Measurements from ENCODE around the gene AVPI1.

The AVPI1 gene

DNA sequence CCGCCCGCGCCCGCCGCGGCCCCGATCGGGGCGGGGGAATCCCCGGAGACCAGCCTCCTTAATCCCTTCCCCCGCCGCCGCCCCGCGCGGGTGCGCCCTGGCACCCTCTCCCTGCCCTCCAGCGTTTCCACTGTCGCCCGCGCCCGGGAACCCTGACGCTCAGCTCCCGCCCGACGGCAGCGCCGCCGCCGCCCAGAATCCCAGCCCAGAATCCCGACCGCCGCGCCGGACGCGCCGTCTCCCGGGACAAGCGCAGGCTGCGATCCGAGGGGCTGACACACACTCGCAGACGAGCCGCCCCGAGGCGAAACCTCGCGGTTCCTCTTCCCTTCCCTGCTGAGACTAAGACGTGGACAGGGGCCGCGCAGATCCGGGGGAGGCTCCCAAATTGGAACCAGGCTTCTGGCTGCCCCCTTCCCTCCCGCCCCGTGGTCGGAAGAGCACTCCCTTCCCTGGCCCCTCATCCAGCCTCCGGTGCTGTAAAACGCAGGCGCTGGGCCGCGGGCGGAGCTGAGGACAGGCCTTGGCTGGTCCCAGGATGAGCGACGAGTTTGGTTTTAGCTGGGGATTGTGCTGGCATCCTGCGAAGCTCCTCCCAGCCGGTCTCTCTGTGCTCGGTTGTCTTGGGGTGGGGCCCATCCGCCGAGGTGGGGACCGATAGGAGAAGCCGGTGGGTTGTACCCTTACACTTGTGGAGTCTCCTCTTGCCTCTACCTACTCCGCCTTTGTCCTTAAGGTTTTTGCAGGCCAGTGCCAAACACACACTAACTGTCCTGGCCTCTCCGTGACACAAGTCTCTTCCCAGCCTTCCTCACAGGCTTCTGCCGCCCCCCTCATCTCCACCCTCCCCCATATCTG is 27.6 kb upstream of the AVPI1 start (continued):
- 0 out of 2 replicates have a peak, but pooled peaks have one; percentile 9 for TF ChIP-seq ZNF785 (tag by site-specific recombination; IDR thresholded peaks at IDR 0.05)
- TF ChIP-seq ZNF324 (tag by site-specific recombination; IDR thresholded peaks at IDR 0.05), result no peak
- no peak for TF ChIP-seq ZNF558 (tag by site-specific recombination; IDR thresholded peaks at IDR 0.05)
- no peak for TF ChIP-seq ZNF248 (tag by site-specific recombination; IDR thresholded peaks at IDR 0.05)
- no peak for TF ChIP-seq ZSCAN23 (tag by site-specific recombination; IDR thresholded peaks at IDR 0.05)
- TF ChIP-seq ZNF621 (tag by site-specific recombination; IDR thresholded peaks at IDR 0.05), result no peak
- no peak for TF ChIP-seq ZNF311 (tag by site-specific recombination; IDR thresholded peaks at IDR 0.05; ENCODE audit: borderline replicate concordance)
- TF ChIP-seq ZNF335 (tag by site-specific recombination; conservative IDR thresholded peaks at IDR 0.05), result peak; percentile 83
- TF ChIP-seq ZEB2 (tag by site-specific recombination; IDR thresholded peaks at IDR 0.05), result peak; percentile 63; the same call in 1 of the 2 replicates
- TF ChIP-seq ZNF623 (tag by site-specific recombination; IDR thresholded peaks at IDR 0.05), result no peak
- no peak for TF ChIP-seq CTCF (tag by site-specific recombination; IDR thresholded peaks at IDR 0.05)
- TF ChIP-seq RBAK (tag by site-specific recombination; IDR thresholded peaks at IDR 0.05), result no peak
- no peak for TF ChIP-seq ZNF2 (tag by site-specific recombination; IDR thresholded peaks at IDR 0.05)
- no peak for TF ChIP-seq ZNF146 (tag by site-specific recombination; IDR thresholded peaks at IDR 0.05)
- TF ChIP-seq ZFP69B (tag by site-specific recombination; IDR thresholded peaks at IDR 0.05), result peak; percentile 99
- TF ChIP-seq ZNF37A (tag by site-specific recombination; IDR thresholded peaks at IDR 0.05), result no peak
- no peak; the same call in none of the 2 replicates for TF ChIP-seq ZXDB (tag by site-specific recombination; IDR thresholded peaks at IDR 0.05)
- TF ChIP-seq SALL2 (tag by site-specific recombination; IDR thresholded peaks at IDR 0.05; ENCODE audit: borderline replicate concordance), result no peak
- TF ChIP-seq ZNF221 (tag by site-specific recombination; IDR thresholded peaks at IDR 0.05; ENCODE audit: borderline replicate concordance), result no peak
- TF ChIP-seq, protein P1, sequence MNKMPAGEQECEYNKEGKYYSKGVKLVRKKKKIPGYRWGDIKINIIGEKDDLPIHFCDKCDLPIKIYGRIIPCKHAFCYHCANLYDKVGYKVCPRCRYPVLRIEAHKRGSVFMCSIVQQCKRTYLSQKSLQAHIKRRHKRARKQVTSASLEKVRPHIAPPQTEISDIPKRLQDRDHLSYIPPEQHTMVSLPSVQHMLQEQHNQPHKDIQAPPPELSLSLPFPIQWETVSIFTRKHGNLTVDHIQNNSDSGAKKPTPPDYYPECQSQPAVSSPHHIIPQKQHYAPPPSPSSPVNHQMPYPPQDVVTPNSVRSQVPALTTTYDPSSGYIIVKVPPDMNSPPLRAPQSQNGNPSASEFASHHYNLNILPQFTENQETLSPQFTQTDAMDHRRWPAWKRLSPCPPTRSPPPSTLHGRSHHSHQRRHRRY (tag by site-specific recombination; IDR thresholded peaks at IDR 0.05), result no peak
- no peak for TF ChIP-seq ZBTB21 (tag by site-specific recombination; IDR thresholded peaks at IDR 0.05)
- TF ChIP-seq REPIN1 (tag by site-specific recombination; IDR thresholded peaks at IDR 0.05; ENCODE audit: low read depth), result 0 out of 2 replicates have a peak, but pooled peaks have one; percentile 18
- no peak for TF ChIP-seq ZNF624 (tag by site-specific recombination; IDR thresholded peaks at IDR 0.05)
- TF ChIP-seq, protein P2, sequence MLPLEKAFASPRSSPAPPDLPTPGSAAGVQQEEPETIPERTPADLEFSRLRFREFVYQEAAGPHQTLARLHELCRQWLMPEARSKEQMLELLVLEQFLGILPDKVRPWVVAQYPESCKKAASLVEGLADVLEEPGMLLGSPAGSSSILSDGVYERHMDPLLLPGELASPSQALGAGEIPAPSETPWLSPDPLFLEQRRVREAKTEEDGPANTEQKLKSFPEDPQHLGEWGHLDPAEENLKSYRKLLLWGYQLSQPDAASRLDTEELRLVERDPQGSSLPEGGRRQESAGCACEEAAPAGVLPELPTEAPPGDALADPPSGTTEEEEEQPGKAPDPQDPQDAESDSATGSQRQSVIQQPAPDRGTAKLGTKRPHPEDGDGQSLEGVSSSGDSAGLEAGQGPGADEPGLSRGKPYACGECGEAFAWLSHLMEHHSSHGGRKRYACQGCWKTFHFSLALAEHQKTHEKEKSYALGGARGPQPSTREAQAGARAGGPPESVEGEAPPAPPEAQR (tag by site-specific recombination; IDR thresholded peaks at IDR 0.05), result no peak
- TF ChIP-seq ZNF175 (tag by site-specific recombination; IDR thresholded peaks at IDR 0.05), result no peak
- TF ChIP-seq ZNF433 (tag by site-specific recombination; IDR thresholded peaks at IDR 0.05; ENCODE audit: low read depth), result no peak
- no peak for TF ChIP-seq ZNF266 (tag by site-specific recombination; IDR thresholded peaks at IDR 0.05; ENCODE audit: low read depth)
- no peak for TF ChIP-seq OSR2 (tag by site-specific recombination; IDR thresholded peaks at IDR 0.05)
- no peak for TF ChIP-seq ZNF138 (tag by site-specific recombination; IDR thresholded peaks at IDR 0.05; ENCODE audit: borderline replicate concordance)
- TF ChIP-seq HIC1 (tag by site-specific recombination; IDR thresholded peaks at IDR 0.05), result no peak
- no peak for TF ChIP-seq MZF1 (tag by site-specific recombination; IDR thresholded peaks at IDR 0.05; ENCODE audit: borderline replicate concordance)
- TF ChIP-seq AEBP2 (tag by site-specific recombination; IDR thresholded peaks at IDR 0.05; ENCODE audit: borderline replicate concordance), result no peak
- TF ChIP-seq ZNF529 (tag by site-specific recombination; IDR thresholded peaks at IDR 0.05; ENCODE audit: insufficient replicate concordance), result no peak
- no peak for TF ChIP-seq ZNF544 (tag by site-specific recombination; IDR thresholded peaks at IDR 0.05)

Measured in HEK293 (cell line).